T follicular helper cell (primary cell): Measurements from ENCODE around the gene C3orf70.

ENCODE experiments used
- DNase-seq: peaks from one replicate; pipeline ENCODE4 v3.0.0-alpha.2; 2020; ENCODE audit warnings: low read depth

Gene C3orf70

DNA sequence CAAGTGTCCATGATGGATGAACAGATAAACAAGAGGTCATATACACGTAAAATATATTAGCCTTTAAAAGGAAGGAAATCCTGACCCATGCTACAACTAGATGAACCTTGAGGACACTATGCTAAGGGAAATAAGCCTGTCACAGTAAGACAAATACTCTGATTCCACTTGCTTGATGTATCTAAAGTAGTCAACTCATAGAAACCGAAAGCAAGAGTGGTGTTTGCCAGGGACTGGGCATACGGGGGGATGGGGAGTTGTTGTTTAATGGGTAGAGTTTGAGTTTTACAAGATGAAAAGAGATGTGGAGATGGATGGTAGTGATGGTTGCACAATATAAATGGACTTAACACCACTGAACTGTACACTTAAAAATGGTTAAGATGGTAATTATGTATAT, 65.4 kb downstream of the C3orf70 start:
- no peak for DNase-seq

DNA sequence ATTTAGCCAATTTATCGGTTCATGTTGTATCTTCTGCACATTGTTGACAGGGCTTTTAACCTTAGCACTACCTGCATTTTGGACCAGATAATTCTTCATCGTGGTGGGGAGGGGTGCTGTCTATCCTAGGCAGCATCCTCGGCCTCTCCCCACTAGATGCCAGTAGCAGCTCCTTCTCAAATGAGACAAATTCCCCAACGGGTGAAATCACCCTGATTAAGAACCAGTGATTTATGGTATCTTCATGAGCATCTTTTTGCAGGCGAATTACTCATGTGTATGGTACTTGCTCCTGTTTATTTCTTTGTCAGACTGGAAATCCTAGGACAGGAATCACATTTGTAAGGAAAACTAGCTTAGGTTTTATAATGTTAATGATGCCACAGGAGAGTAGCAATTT, 68.0 kb downstream of the C3orf70 start:
- no peak for DNase-seq

GRCh38 chr3:185084402-185084801, 68.5 kb downstream of the C3orf70 start:
- DNase-seq: no peak

DNA sequence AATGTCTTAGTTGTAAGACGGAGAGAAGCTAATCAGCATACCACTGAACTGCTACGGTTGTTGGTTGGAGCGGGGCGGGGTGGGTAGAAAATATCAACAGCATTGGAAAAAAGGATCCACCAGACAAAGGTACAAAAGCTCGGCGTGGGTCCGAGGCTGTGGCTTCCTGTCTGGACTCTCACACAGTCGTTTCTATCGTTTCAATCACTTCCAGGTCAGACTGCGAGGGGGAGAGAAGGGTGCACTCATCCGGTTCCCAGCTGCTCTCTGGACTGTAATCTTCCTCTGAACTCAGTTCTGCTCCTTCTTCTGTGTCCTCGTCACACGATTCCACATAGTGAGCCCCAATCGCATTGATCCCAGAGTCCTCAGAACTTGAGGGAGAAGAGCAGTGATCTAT, 70.0 kb downstream of the C3orf70 start:
- no peak for DNase-seq

- DNase-seq: no peak
Observed at GRCh38 chr3:185082149-185082548, 70.7 kb downstream of the C3orf70 start.

DNA sequence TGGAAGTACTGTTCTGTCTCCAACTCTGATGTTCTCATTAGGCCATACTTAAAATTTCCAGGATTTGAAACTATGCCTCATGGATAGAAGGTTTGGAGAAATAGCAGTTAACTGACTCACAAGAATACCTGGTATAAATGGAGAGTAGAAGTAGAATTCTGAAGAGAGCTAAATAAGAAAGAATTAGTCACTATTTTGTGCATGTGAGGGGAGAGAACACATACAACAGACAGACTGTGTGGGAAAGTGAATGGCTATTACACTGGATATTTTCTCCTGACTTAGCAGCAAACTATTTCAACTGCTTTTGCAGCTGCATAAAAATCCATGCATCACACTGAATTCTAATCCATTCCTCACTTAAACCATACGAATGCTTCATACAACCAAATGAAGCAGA, 71.3 kb downstream of the C3orf70 start:
- no peak for DNase-seq

GRCh38 chr3:185079625-185080024, 73.2 kb downstream of the C3orf70 start:
- no peak for DNase-seq

DNA sequence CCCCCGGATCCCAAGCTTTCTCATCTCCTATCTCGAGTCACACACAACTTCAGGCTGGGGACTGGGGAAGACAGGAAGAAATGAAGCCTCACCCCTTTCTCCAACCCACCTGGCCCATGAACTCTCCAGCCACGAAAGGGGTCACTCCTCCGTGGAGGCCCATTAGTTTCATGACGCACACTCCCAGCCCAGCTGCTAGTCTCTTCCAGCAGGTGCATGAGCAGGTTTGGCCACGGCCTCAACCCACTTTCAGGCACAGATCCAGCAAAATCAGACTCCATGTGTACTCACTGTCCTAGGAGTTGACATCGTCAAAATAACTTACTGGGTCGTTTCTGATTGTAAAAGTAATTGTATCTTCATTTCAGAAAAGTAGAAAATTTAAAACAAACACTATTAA, 76.6 kb downstream of the C3orf70 start:
- no peak for DNase-seq

GRCh38 chr3:185075547-185075946, 77.3 kb downstream of the C3orf70 start:
- no peak for DNase-seq

DNA sequence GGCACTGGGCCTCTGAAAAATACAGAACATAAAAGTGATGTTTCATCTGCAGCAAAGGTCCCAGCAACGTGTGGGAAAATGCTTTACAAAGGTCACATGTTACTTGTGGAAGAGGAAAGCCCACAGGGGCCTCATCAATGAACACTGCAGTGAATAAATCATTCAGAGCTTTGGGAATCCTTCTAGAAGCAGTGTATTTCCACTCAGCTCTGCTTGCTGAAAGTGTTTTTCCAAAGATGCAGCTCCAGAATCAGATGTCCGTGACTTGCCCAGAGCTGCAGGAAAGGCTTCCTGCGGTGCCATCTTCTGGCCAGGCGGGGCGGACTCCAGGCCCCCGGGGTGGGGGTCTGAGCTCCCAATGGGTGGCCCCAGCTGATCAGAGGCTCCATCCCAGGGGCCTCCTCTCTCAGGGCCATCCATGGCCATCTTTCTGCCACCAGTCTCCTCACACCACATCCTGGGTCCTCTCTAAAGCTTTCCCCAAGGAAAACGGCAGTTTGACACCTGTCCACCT, 81.5 kb downstream of the C3orf70 start:
- no peak for DNase-seq

- no peak for DNase-seq
Observed at GRCh38 chr3:185070491-185071286, 82.2 kb downstream of the C3orf70 start.

DNA sequence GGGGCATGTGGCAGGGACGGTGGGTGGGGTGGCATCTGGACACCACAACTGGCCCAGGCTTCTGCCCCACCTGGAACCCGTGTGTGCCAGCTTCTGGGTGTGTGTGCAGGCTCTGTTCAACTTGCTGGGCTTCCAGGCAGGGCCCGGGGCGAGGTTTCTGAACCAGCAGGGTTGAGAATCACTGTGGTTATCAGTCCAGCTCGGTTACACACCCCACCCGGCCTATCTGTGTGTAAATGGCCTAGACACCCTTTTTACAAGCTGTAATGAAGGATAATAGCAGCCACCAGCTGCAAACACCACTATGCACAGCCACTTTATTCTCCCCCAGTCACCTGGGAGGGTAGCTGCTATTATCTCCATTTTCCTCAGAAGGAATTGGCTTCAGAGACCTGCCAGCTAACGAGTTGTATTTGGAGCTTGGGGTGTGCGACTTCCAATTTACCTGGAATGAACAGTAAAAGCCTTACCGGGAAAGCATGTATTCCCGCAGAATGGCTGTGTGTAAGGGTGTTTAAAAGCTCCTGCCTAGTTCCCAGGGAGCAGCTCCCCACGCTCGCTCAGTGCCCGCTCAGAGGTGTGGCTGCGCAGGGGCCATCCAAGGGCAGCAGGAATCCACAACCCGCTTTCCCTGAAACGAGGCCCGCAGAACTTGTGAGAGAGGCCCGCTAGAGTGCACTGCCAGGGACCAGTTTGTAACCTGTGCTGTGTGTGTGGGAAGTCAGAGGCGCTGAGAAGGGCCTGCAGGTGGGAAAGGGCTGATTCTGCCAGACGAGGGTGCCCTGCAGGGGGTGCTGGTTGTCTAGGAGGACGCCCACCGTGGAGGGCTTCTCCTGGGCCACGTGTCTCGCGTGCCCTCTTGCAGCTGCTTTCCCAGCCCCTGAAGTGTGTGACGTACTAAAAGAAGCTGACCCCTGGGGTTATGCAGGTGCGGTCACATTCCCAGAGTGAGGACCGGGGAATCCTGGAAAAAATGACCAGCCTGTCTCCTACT, 83.5 kb downstream of the C3orf70 start:
- no peak for DNase-seq

GRCh38 chr3:185067173-185067572, 85.7 kb downstream of the C3orf70 start:
- no peak for DNase-seq

- DNase-seq: no peak
Observed at GRCh38 chr3:185066251-185066650, 86.6 kb downstream of the C3orf70 start.

DNA sequence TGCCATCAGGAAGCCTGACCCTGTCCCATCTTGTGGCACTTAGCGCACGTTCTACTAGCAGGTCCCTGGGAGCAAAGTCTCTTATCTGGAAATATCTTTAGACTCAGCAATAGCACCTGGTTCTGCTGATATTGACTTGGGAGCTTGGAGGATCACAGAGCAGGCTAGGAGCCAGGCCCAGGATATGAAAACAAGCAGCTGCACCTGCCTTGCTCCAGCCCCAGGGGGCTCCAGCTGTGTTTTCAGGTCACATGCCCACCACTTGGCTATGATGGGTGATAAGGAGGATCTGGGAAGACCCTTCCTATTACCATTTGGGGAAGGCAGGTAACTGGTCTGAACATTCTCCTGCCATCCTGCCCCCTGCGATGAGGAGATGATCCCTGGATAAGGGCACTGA, 87.8 kb downstream of the C3orf70 start:
- no peak for DNase-seq

GRCh38 chr3:185063431-185063830, 89.4 kb downstream of the C3orf70 start:
- no peak for DNase-seq

DNA sequence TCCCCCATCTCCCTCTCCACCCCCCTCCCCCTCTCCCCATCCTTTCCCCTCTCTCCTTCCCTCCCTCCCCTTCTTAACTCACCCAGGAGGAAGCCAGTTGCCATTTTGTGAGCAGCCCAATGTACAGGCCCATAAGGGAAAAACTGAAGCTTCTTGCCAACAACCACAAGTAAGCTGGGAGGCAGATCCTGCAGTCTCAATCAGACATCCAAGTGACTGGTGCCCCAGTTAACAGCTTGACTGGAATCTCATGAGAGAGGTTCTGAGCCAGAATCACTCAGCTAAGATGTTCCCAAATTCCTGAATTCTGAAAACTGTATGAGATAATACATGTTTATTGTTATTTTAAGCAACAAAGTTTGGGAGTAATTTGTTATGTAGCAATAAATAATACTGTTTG, 90.7 kb downstream of the C3orf70 start:
- no peak for DNase-seq

- no peak for DNase-seq
Observed at GRCh38 chr3:185060655-185061054, 92.2 kb downstream of the C3orf70 start.

- no peak for DNase-seq
Observed at GRCh38 chr3:185059766-185060165, 93.1 kb downstream of the C3orf70 start.

- no peak for DNase-seq
Observed at GRCh38 chr3:185058796-185059195, 94.1 kb downstream of the C3orf70 start.

DNA sequence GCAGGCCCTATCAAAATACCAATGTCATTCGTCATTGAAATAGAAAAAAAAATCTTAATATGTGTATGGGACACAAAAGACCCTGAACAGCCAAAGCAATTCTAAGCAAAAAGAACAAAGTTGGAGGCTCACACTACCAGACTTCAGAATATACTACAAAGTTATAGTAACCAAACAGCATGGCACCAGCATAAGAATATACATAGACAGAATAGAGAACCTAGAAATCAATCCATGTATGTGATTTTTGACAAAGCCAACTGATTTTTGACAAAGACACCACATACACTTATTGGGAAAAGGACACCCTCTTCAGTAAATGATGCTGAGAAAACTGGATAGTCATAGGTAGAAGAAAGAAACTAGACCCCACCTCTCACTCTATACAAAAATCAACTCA, 95.0 kb downstream of the C3orf70 start:
- no peak for DNase-seq

- DNase-seq: no peak
Observed at GRCh38 chr3:185056908-185057307, 96.0 kb downstream of the C3orf70 start.

DNA sequence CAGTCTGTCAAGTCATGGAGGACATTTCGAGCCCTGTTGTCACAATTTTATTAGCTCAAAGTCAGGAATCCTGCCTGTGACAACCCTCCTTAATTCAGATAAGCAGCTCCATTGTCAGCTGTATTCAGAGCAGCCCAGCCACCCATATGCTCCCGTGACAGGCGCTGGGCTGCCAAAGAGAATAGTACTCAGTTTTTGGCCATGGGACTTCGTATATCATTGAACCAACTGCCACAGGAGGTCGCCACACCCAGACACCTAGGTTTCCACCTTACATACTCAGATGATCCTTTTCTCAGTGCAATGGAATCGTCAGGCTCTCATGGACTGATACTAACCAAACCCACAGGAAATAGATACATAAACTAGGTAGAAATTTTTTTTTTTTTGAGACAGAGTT, 100.2 kb downstream of the C3orf70 start:
- DNase-seq: no peak
